PFSK-1 (cell line): ENCODE measurements around the gene APH1B.

ENCODE experiments used
- FOXP2 ChIP-seq: optimal IDR thresholded peaks from 2 replicates; pipeline ENCODE3; 2011; ENCODE audit warnings: borderline replicate concordance, control low read depth, inconsistent platforms; ENCODE audit not compliant: insufficient read depth; ENCODE audit errors: extremely low read length, extremely low read depth
- POLR2AphosphoS5 ChIP-seq: IDR thresholded peaks from 2 replicates; pipeline ENCODE4 v1.6.1; 2012; ENCODE audit warnings: low read depth, mild to moderate bottlenecking, control low read depth, low read length, moderate library complexity
- REST ChIP-seq, 2 experiments: IDR thresholded peaks; 2 replicates each; pipeline versions ENCODE4 v1.6.1 to v1.8.0; 2011 to 2012; ENCODE audit warnings: low read depth in 2 of 2, low read length in 2 of 2, control low read depth in 1 of 2, inconsistent platforms in 1 of 2, mild to moderate bottlenecking in 1 of 2, moderate library complexity in 1 of 2; ENCODE audit not compliant: insufficient read depth in 1 of 2
- SIN3A ChIP-seq: IDR thresholded peaks from 2 replicates; pipeline ENCODE4 v1.6.1; 2012; ENCODE audit warnings: mild to moderate bottlenecking, low read length, moderate library complexity, borderline replicate concordance; ENCODE audit not compliant: insufficient read depth
- TAF1 ChIP-seq: IDR thresholded peaks from 2 replicates; pipeline ENCODE4 v1.6.1; 2012; ENCODE audit warnings: low read length, control low read depth, borderline replicate concordance; ENCODE audit not compliant: insufficient read depth

- no peak for TF ChIP-seq POLR2AphosphoS5
- no peak for TF ChIP-seq SIN3A
- TF ChIP-seq REST (IDR thresholded peaks at IDR 0.05; ENCODE audit: insufficient read depth in 1 of 2, low read depth in 2 of 2, low read length in 2 of 2) = no peak
- TF ChIP-seq TAF1 = no peak
- no peak for TF ChIP-seq FOXP2
These were observed 5.7 kb downstream of the APH1B start for GRCh38 chr15:63283126-63283525.
